Measurements from ENCODE around the gene DCTN4. TPM values are rescaled to one million over a fixed set of nuclear protein-coding genes. Genes with fewer than 3 reads are reported as not detected.

Gene DCTN4
- total and polyA plus RNA-seq, 2 of the 8 experiments (the other 6 are each of a cell fraction or from before 2014, with no cell fraction given) = 20.5 to 42.7 TPM

- no peak for TF ChIP-seq RBBP5 (IDR thresholded peaks at IDR 0.05; ENCODE audit: borderline replicate concordance, low read depth, low read length)
These were observed 66.5 kb downstream of the DCTN4 start (continued) for GRCh38 chr5:150692276-150692675.

Measured in H1 (cell line).